HepG2 (cell line): Measurements from ENCODE around the gene FBXW8. TPM values are rescaled to one million over a fixed set of nuclear protein-coding genes. Genes with fewer than 3 reads are reported as not detected.

Experiments used
- ATAC-seq: fragments of 200-7000 bp; cut with Tn5 transposase; 3 replicates; pipeline ENCODE4 v1.9.1; 2020; ENCODE audit warnings: mild to moderate bottlenecking, moderate library complexity
- BruUV-seq: library from RNA; stranded (reverse); fragments of 400-500 nt; replicated peaks from 2 replicates; lab custom pipeline; 2021; lab: Mats Ljungman, UMichigan
- CTCF ChIA-PET: fragments of 300-600 bp; formaldehyde crosslinking; extraction: SDS; loops from one replicate; lab custom pipeline; 2021; ENCODE audit warnings: low total read pairs, inconsistent platforms, low intra/inter-chr PET ratio; lab: Yijun Ruan, JAX
- POLR2A ChIA-PET: fragments of 350-600 bp; sonication (Branson Sonifier 250); formaldehyde crosslinking; loops from one replicate; lab custom pipeline; 2020; ENCODE audit warnings: antibody characterized with exemption, inconsistent platforms; lab: Yijun Ruan, JAX
- DNase-seq: peaks from one replicate; pipeline ENCODE4 v3.0.0-alpha.2; 2015; ENCODE audit warnings: low spot score
- FAIRE-seq: peaks from 3 replicates; lab custom pipeline; 2011; peaks lifted over from hg19 to GRCh38; lab: Jason Lieb, UNC
- H2AFZ ChIP-seq: one replicate; pipeline ENCODE4 v1.6.1; 2011; ENCODE audit warnings: low read length, inconsistent platforms
- H3K27ac ChIP-seq: fragments of 300-600 bp; 3 replicates; pipeline ENCODE4 v1.8.0; 2011; ENCODE audit warnings: mixed run types, mild to moderate bottlenecking, mixed read lengths, low read length, inconsistent platforms; ENCODE audit not compliant: insufficient read depth; ENCODE audit errors: extremely low read length
- H3K27me3 ChIP-seq, 2 experiments: fragments of 200-600 bp in 1 of 2; 2 replicates in 1 of 2; 3 replicates in 1 of 2; pipeline versions ENCODE4 v1.6.0 to v1.8.0; 2011; ENCODE audit warnings: low read length in 2 of 2, mild to moderate bottlenecking in 2 of 2, moderate library complexity in 2 of 2, inconsistent platforms in 1 of 2; ENCODE audit not compliant: insufficient read depth in 2 of 2, control insufficient read depth in 1 of 2
- H3K36me3 ChIP-seq, 2 experiments: fragments of 200-600 bp in 1 of 2; replicated peaks in 1 of 2; 2 replicates in 1 of 2; 3 replicates in 1 of 2; pipeline versions ENCODE4 v1.5.1 to v1.8.0; 2011; ENCODE audit warnings: low read length in 2 of 2, inconsistent platforms in 1 of 2; ENCODE audit not compliant: insufficient read depth in 2 of 2, control insufficient read depth in 1 of 2
- H3K4me1 ChIP-seq: 2 replicates; pipeline ENCODE4 v1.5.1; 2012; ENCODE audit warnings: low read length, inconsistent platforms; ENCODE audit not compliant: insufficient read depth
- H3K4me2 ChIP-seq: 2 replicates; pipeline ENCODE4 v1.6.0; 2011; ENCODE audit warnings: low read depth, low read length, inconsistent platforms
- H3K4me3 ChIP-seq, 3 experiments: fragments of 200-600 bp in 1 of 3; sonication (generic), shearing (Covaris generic) in 1 of 3; replicated peaks in 1 of 3; 2 replicates each; pipeline ENCODE4 v1.5.1; 2011 to 2016; ENCODE audit warnings: low read length in 3 of 3, inconsistent platforms in 2 of 3, low read depth in 2 of 3, mild to moderate bottlenecking in 2 of 3, control low read depth in 1 of 3, mixed read lengths in 1 of 3; ENCODE audit not compliant: insufficient read depth in 1 of 3
- H3K79me2 ChIP-seq: one replicate; pipeline ENCODE4 v1.6.1; 2011; ENCODE audit warnings: low read length, inconsistent platforms; ENCODE audit not compliant: insufficient read depth
- H3K9ac ChIP-seq: 2 replicates; pipeline ENCODE4 v1.6.0; 2011; ENCODE audit warnings: mild to moderate bottlenecking, low read depth, low read length, inconsistent platforms; ENCODE audit not compliant: insufficient read depth
- H3K9me3 ChIP-seq: 2 replicates; pipeline ENCODE4 v1.5.1; 2012; ENCODE audit warnings: mild to moderate bottlenecking, low read length
- H4K20me1 ChIP-seq: 2 replicates; pipeline ENCODE4 v1.6.0; 2011; ENCODE audit warnings: inconsistent platforms, mild to moderate bottlenecking, low read length, moderate library complexity; ENCODE audit not compliant: insufficient read depth
- ARHGAP35 ChIP-seq: sonication (generic); formaldehyde crosslinking; IDR thresholded peaks from 2 replicates; pipeline ENCODE4 v1.9.0; 2022; ENCODE audit warnings: mild to moderate bottlenecking, inconsistent platforms, moderate library complexity, missing genetic modification reagents, borderline replicate concordance
- DR1 ChIP-seq: sonication (generic); formaldehyde crosslinking; IDR thresholded peaks from 2 replicates; pipeline ENCODE4 v1.8.0; 2021; ENCODE audit warnings: mild to moderate bottlenecking, missing genetic modification reagents, inconsistent platforms
- GABPA ChIP-seq, 2 experiments: IDR thresholded peaks; 2 replicates each; pipeline ENCODE4 v1.6.1; 2011 to 2016; ENCODE audit warnings: low read depth in 2 of 2, low read length in 1 of 2, missing biosample characterization in 1 of 2, missing genetic modification characterization in 1 of 2
- HES4 ChIP-seq: sonication (generic); formaldehyde crosslinking; IDR thresholded peaks from 2 replicates; pipeline ENCODE4 v1.9.0; 2021; ENCODE audit warnings: mild to moderate bottlenecking, missing genetic modification reagents, borderline replicate concordance
- SP1 ChIP-seq, 2 experiments: fragments of 450-650 bp in 1 of 2; sonication (generic) in 1 of 2; formaldehyde crosslinking in 1 of 2; IDR thresholded peaks; 2 replicates each; pipeline versions ENCODE4 v1.4.0 to v1.6.1; 2016 to 2020; ENCODE audit warnings: missing genetic modification reagents in 1 of 2
- SRSF4 ChIP-seq: fragments of 200-400 bp; formaldehyde crosslinking; IDR thresholded peaks from one replicate; pipeline ENCODE4 v1.6.1; 2018; ENCODE audit warnings: mild to moderate bottlenecking, low read depth, low read length, moderate library complexity; ENCODE audit not compliant: poor library complexity, severe bottlenecking
- TOPORS ChIP-seq: sonication (generic); formaldehyde crosslinking; IDR thresholded peaks from 2 replicates; pipeline ENCODE4 v1.8.0; 2023; ENCODE audit warnings: mild to moderate bottlenecking, missing genetic modification reagents
- TSC22D2 ChIP-seq: sonication (generic); formaldehyde crosslinking; IDR thresholded peaks from 2 replicates; pipeline ENCODE4 v1.5.1; 2020; ENCODE audit warnings: missing genetic modification reagents, mild to moderate bottlenecking, borderline replicate concordance
- ZNF75D ChIP-seq: sonication (generic); formaldehyde crosslinking; IDR thresholded peaks from 2 replicates; pipeline ENCODE4 v1.8.1; 2023; ENCODE audit warnings: missing genetic modification reagents, mild to moderate bottlenecking, borderline replicate concordance
- ZNF792 ChIP-seq: IDR thresholded peaks from 2 replicates; pipeline ENCODE4 v1.6.1; 2016
- WGBS: methylation state at CpG from one replicate; pipeline ENCODE4 v1.1.6; 2017; ENCODE audit warnings: low lambda C conversion rate; 5-methylcytosine and 5-hydroxymethylcytosine counted together
- in situ Hi-C: cut with HindIII; loops from 2 replicates; pipeline ENCODE4 v1.10.0; 2017; ENCODE audit warnings: low pct_unique_long_range_greater_than_20kb; ENCODE audit not compliant: extremely low pct_ligation_motif_present
- intact Hi-C: fragments of 100-400 bp; cut with micrococcal nuclease; formaldehyde crosslinking; loops from one replicate; pipeline ENCODE4 v1.10.0; 2022; ENCODE audit not compliant: unreplicated experiment
- polyA plus RNA-seq, 8 experiments: library from polyadenylated mRNA; depleted of rRNA in 3 of 8; stranded (reverse) in 7 of 8; unstranded in 1 of 8; fragments of >200 nt; fragmentation: Illumina TruSeq in 4 of 8; extraction: Trizol in 4 of 8; gene quantifications; 2 replicates each; pipeline versions ENCODE4 v1.2.1 to v1.2.3, GENCODE V29; 2011 to 2016; ENCODE audit warnings: low read depth in 4 of 8, missing spikeins in 1 of 8, mixed read lengths in 1 of 8; ENCODE audit not compliant: insufficient read depth in 1 of 8
- total RNA-seq, 5 experiments: library from RNA; depleted of rRNA; stranded (reverse); fragments of >200 nt; fragmentation: Illumina TruSeq; extraction: Trizol; gene quantifications; 2 replicates each; pipeline ENCODE4 v1.2.3, GENCODE V29; 2016; ENCODE audit warnings: low read depth in 1 of 5
- TF ChIP-seq, protein P1 (sequence below): sonication (generic); formaldehyde crosslinking; IDR thresholded peaks from 2 replicates; pipeline ENCODE4 v1.9.0; 2021; ENCODE audit warnings: missing genetic modification reagents, borderline replicate concordance
- TF ChIP-seq, protein P2 (sequence below), 2 experiments: fragments of 450-650 bp in 1 of 2; sonication (generic) in 1 of 2; formaldehyde crosslinking in 1 of 2; IDR thresholded peaks; 2 replicates each; pipeline versions ENCODE4 v1.6.1 to v1.8.0; 2016 to 2022; ENCODE audit warnings: antibody characterized with exemption in 1 of 2, mild to moderate bottlenecking in 1 of 2, missing genetic modification reagents in 1 of 2

Gene FBXW8
- total and polyA plus RNA-seq, 2 of the 13 experiments (the other 11 are each of a cell fraction or from before 2014, with no cell fraction given), result 5.1 to 5.9 TPM

GRCh38 chr12:116890330-116890729 is 20.4 kb upstream of the FBXW8 start (continued):
- TF ChIP-seq DR1 (no peak), SP1 (IDR thresholded peaks at IDR 0.05) (no peak), SP1 (CRISPR knock-in tag; IDR thresholded peaks at IDR 0.05) (no peak), ARHGAP35 (CRISPR knock-in tag) (no peak), HES4 (CRISPR knock-in tag) (no peak), TOPORS (no peak), SRSF4 (no peak), ZNF75D (CRISPR knock-in tag) (no peak), TSC22D2 (CRISPR knock-in tag) (no peak), ZNF792 (no peak)
- TF ChIP-seq, protein P1, sequence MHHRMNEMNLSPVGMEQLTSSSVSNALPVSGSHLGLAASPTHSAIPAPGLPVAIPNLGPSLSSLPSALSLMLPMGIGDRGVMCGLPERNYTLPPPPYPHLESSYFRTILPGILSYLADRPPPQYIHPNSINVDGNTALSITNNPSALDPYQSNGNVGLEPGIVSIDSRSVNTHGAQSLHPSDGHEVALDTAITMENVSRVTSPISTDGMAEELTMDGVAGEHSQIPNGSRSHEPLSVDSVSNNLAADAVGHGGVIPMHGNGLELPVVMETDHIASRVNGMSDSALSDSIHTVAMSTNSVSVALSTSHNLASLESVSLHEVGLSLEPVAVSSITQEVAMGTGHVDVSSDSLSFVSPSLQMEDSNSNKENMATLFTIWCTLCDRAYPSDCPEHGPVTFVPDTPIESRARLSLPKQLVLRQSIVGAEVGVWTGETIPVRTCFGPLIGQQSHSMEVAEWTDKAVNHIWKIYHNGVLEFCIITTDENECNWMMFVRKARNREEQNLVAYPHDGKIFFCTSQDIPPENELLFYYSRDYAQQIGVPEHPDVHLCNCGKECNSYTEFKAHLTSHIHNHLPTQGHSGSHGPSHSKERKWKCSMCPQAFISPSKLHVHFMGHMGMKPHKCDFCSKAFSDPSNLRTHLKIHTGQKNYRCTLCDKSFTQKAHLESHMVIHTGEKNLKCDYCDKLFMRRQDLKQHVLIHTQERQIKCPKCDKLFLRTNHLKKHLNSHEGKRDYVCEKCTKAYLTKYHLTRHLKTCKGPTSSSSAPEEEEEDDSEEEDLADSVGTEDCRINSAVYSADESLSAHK (CRISPR knock-in tag), result no peak

GRCh38 chr12:116891019-116891418 is 19.7 kb upstream of the FBXW8 start:
- Histone ChIP-seq H4K20me1 (no peaks in the 10 kb centered on the region), H3K36me3 (no peaks in the 10 kb centered on the region), H3K79me2 (no peaks in the 10 kb centered on the region), H3K9ac (no peak overlapping the region), H2AFZ (no peak overlapping the region), H3K4me3 (no peak overlapping the region), H3K9me3 (no peaks in the 10 kb centered on the region), H3K4me1 (peaks cover 10% of the 10 kb centered on the region), H3K27ac (no peak overlapping the region), H3K27me3 (peaks cover 0 to 11% of the 10 kb centered on the region in 2 experiments; a peak in 1 of 5 replicates), H3K4me2 (no peak overlapping the region)
- ChIA-PET POLR2A (no interaction called here), CTCF (no interaction called here)
- ATAC-seq, result no peak
- in situ Hi-C loops, result no loop called here
- intact Hi-C loops, result no loop called here
- FAIRE-seq, result no peak
- no peak for DNase-seq
- BruUV-seq, result no TSS peak
- WGBS, result 0% methylated on average over 3 of the region's 3 CpGs
- TF ChIP-seq, protein P2, sequence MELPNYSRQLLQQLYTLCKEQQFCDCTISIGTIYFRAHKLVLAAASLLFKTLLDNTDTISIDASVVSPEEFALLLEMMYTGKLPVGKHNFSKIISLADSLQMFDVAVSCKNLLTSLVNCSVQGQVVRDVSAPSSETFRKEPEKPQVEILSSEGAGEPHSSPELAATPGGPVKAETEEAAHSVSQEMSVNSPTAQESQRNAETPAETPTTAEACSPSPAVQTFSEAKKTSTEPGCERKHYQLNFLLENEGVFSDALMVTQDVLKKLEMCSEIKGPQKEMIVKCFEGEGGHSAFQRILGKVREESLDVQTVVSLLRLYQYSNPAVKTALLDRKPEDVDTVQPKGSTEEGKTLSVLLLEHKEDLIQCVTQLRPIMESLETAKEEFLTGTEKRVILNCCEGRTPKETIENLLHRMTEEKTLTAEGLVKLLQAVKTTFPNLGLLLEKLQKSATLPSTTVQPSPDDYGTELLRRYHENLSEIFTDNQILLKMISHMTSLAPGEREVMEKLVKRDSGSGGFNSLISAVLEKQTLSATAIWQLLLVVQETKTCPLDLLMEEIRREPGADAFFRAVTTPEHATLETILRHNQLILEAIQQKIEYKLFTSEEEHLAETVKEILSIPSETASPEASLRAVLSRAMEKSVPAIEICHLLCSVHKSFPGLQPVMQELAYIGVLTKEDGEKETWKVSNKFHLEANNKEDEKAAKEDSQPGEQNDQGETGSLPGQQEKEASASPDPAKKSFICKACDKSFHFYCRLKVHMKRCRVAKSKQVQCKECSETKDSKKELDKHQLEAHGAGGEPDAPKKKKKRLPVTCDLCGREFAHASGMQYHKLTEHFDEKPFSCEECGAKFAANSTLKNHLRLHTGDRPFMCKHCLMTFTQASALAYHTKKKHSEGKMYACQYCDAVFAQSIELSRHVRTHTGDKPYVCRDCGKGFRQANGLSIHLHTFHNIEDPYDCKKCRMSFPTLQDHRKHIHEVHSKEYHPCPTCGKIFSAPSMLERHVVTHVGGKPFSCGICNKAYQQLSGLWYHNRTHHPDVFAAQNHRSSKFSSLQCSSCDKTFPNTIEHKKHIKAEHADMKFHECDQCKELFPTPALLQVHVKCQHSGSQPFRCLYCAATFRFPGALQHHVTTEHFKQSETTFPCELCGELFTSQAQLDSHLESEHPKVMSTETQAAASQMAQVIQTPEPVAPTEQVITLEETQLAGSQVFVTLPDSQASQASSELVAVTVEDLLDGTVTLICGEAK (IDR thresholded peaks at IDR 0.05), result peak; percentile 85
- TF ChIP-seq, protein P2 (CRISPR knock-in tag; IDR thresholded peaks at IDR 0.05), result no peak
- TF ChIP-seq GABPA (IDR thresholded peaks at IDR 0.05; ENCODE audit: low read depth, low read length) (no peak), GABPA (CRISPR knock-in tag; IDR thresholded peaks at IDR 0.05; ENCODE audit: low read depth) (no peak)
